H1 (cell line): Measurements from ENCODE around the gene TSPAN4. TPM values are rescaled to one million over a fixed set of nuclear protein-coding genes. Genes with fewer than 3 reads are reported as not detected.
A peak's percentile ranks its signal among the peaks of the same experiment; 100 is the strongest.

Experiments used
- CTCF ChIA-PET: fragments of 300-600 bp; sonication (Branson Sonifier 250); formaldehyde crosslinking; loops from one replicate; lab custom pipeline; 2021; ENCODE audit not compliant: partially characterized antibody; lab: Charles Lee
- POLR2A ChIA-PET: fragments of 300-600 bp; sonication (Branson Sonifier 250); formaldehyde crosslinking; loops from one replicate; lab custom pipeline; 2021; ENCODE audit warnings: inconsistent platforms; ENCODE audit not compliant: partially characterized antibody; lab: Charles Lee
- DNase-seq, 2 experiments: peaks; one replicate each; pipeline versions ENCODE4 v3.0.0 to v3.0.0-alpha.2; 2010 to 2022; ENCODE audit warnings: low spot score in 2 of 2, low read depth in 1 of 2, mixed read lengths in 1 of 2
- FAIRE-seq: peaks from 2 replicates; lab custom pipeline; 2011; peaks lifted over from hg19 to GRCh38; lab: Jason Lieb, UNC
- H2AFZ ChIP-seq: 2 replicates; pipeline ENCODE4 v1.8.1; 2012; ENCODE audit warnings: low read length, inconsistent platforms
- H2AK5ac ChIP-seq: 2 replicates; pipeline ENCODE4 v1.6.1; 2013; ENCODE audit warnings: low read depth, low read length
- H2BK120ac ChIP-seq: replicated peaks from 2 replicates; pipeline ENCODE3; 2013; ENCODE audit warnings: low read depth, low read length, inconsistent platforms
- H2BK12ac ChIP-seq: 2 replicates; pipeline ENCODE4 v1.6.1; 2013; ENCODE audit warnings: low read depth, low read length
- H2BK15ac ChIP-seq: 2 replicates; pipeline ENCODE4 v1.6.1; 2013; ENCODE audit warnings: low read length
- H2BK20ac ChIP-seq: 2 replicates; pipeline ENCODE4 v1.6.1; 2013; ENCODE audit warnings: low read length
- H2BK5ac ChIP-seq: 2 replicates; pipeline ENCODE4 v1.6.1; 2013; ENCODE audit warnings: low read depth, low read length
- H3K14ac ChIP-seq: 2 replicates; pipeline ENCODE4 v1.6.1; 2013; ENCODE audit warnings: inconsistent platforms; ENCODE audit not compliant: insufficient read length
- H3K18ac ChIP-seq: 2 replicates; pipeline ENCODE4 v1.6.1; 2013; ENCODE audit warnings: low read length; ENCODE audit errors: extremely low read depth
- H3K23ac ChIP-seq: 2 replicates; pipeline ENCODE4 v1.6.1; 2013; ENCODE audit warnings: inconsistent platforms; ENCODE audit not compliant: insufficient read length
- H3K23me2 ChIP-seq: 2 replicates; pipeline ENCODE4 v1.6.1; 2013; ENCODE audit warnings: low read depth, low read length
- H3K27ac ChIP-seq: 2 replicates; pipeline ENCODE4 v1.6.1; 2011; ENCODE audit warnings: low read depth, low read length, inconsistent platforms
- H3K27me3 ChIP-seq, 4 experiments: replicated peaks in 1 of 4; 1 replicate in 1 of 4; 2 replicates in 3 of 4; pipeline versions ENCODE4 v1.6.1 to v1.8.1; 2011 to 2013; ENCODE audit warnings: low read length in 3 of 4, mild to moderate bottlenecking in 3 of 4, inconsistent platforms in 2 of 4, mixed read lengths in 2 of 4, moderate library complexity in 1 of 4; ENCODE audit not compliant: control insufficient read depth in 3 of 4, insufficient read depth in 3 of 4; ENCODE audit errors: extremely low read depth in 1 of 4
- H3K36me3 ChIP-seq, 4 experiments: 2 replicates each; pipeline versions ENCODE4 v1.6.1 to v1.8.1; 2011 to 2013; ENCODE audit warnings: mild to moderate bottlenecking in 4 of 4, low read length in 3 of 4, moderate library complexity in 2 of 4, control low read depth in 1 of 4, inconsistent platforms in 1 of 4; ENCODE audit not compliant: insufficient read depth in 4 of 4, control insufficient read depth in 2 of 4
- H3K4ac ChIP-seq: replicated peaks from 2 replicates; pipeline ENCODE3; 2013; ENCODE audit warnings: low read length, low read depth, mixed read lengths, inconsistent platforms; ENCODE audit not compliant: insufficient read length
- H3K4me1 ChIP-seq, 4 experiments: replicated peaks in 1 of 4; 1 replicate in 1 of 4; 2 replicates in 3 of 4; pipeline versions ENCODE4 v1.6.1 to v1.8.1; 2011 to 2013; ENCODE audit warnings: low read length in 3 of 4, inconsistent platforms in 2 of 4, mixed read lengths in 1 of 4; ENCODE audit not compliant: insufficient read depth in 4 of 4, control insufficient read depth in 3 of 4
- H3K4me2 ChIP-seq, 2 experiments: 2 replicates each; pipeline versions ENCODE4 v1.6.1 to v1.8.1; 2011 to 2013; ENCODE audit warnings: low read depth in 2 of 2, low read length in 2 of 2, control low read depth in 1 of 2, inconsistent platforms in 1 of 2, mild to moderate bottlenecking in 1 of 2; ENCODE audit not compliant: insufficient read depth in 1 of 2
- H3K4me3 ChIP-seq, 4 experiments: fragments of 200-600, 300-600 bp in 1 of 4; sonication (generic), shearing (Covaris generic), sonication (Bioruptor Twin) in 1 of 4; 2 replicates each; pipeline versions ENCODE4 v1.5.1 to v1.8.1; 2011 to 2016; ENCODE audit warnings: low read length in 4 of 4, low read depth in 3 of 4, control low read depth in 2 of 4, inconsistent platforms in 2 of 4, mild to moderate bottlenecking in 2 of 4, mixed read lengths in 1 of 4, moderate library complexity in 1 of 4; ENCODE audit not compliant: insufficient read depth in 2 of 4; ENCODE audit errors: extremely low read depth in 1 of 4
- H3K56ac ChIP-seq: replicated peaks from 2 replicates; pipeline ENCODE3; 2013; ENCODE audit warnings: low read depth, mild to moderate bottlenecking, mixed read lengths, low read length, inconsistent platforms; ENCODE audit not compliant: insufficient read length
- H3K79me1 ChIP-seq: 2 replicates; pipeline ENCODE4 v1.6.1; 2013; ENCODE audit warnings: low read depth, low read length, control low read depth
- H3K79me2 ChIP-seq, 2 experiments: 2 replicates each; pipeline versions ENCODE4 v1.6.1 to v1.8.1; 2012 to 2013; ENCODE audit warnings: low read length in 2 of 2, mild to moderate bottlenecking in 2 of 2, inconsistent platforms in 1 of 2; ENCODE audit not compliant: insufficient read depth in 2 of 2, control insufficient read depth in 1 of 2
- H3K9ac ChIP-seq, 4 experiments: replicated peaks in 1 of 4; 1 replicate in 1 of 4; 2 replicates in 3 of 4; pipeline versions ENCODE4 v1.6.1 to v1.8.1; 2011 to 2013; ENCODE audit warnings: low read depth in 3 of 4, low read length in 3 of 4, control low read depth in 2 of 4, mild to moderate bottlenecking in 2 of 4, moderate library complexity in 2 of 4, inconsistent platforms in 1 of 4; ENCODE audit errors: extremely low read depth in 1 of 4
- H3K9me3 ChIP-seq, 2 experiments: 2 replicates each; pipeline versions ENCODE4 v1.6.1 to v1.8.1; 2012 to 2013; ENCODE audit warnings: mild to moderate bottlenecking in 2 of 2, moderate library complexity in 2 of 2, control low read depth in 1 of 2, inconsistent platforms in 1 of 2, low read depth in 1 of 2, low read length in 1 of 2, mixed read lengths in 1 of 2; ENCODE audit not compliant: insufficient read depth in 2 of 2
- H4K20me1 ChIP-seq, 2 experiments: replicated peaks in 1 of 2; 2 replicates each; pipeline versions ENCODE3 to v1.8.1; 2011 to 2013; ENCODE audit warnings: inconsistent platforms in 2 of 2, low read length in 2 of 2, mild to moderate bottlenecking in 1 of 2; ENCODE audit not compliant: insufficient read depth in 2 of 2, control insufficient read depth in 1 of 2
- H4K5ac ChIP-seq: 2 replicates; pipeline ENCODE4 v1.6.1; 2013; ENCODE audit warnings: low read length, low read depth, mixed read lengths, inconsistent platforms; ENCODE audit not compliant: insufficient read length
- H4K8ac ChIP-seq: 2 replicates; pipeline ENCODE4 v1.8.0; 2013; ENCODE audit warnings: mild to moderate bottlenecking, moderate library complexity, low read length, inconsistent platforms; ENCODE audit not compliant: insufficient read depth; ENCODE audit errors: extremely low read depth
- H4K91ac ChIP-seq: replicated peaks from 2 replicates; pipeline ENCODE3; 2013; ENCODE audit warnings: low read length, mixed read lengths, inconsistent platforms; ENCODE audit not compliant: insufficient read length
- ATF3 ChIP-seq: IDR thresholded peaks from 2 replicates; pipeline ENCODE4 v1.6.1; 2011; ENCODE audit warnings: low read depth, mild to moderate bottlenecking, low read length; ENCODE audit not compliant: insufficient read depth
- BACH1 ChIP-seq: IDR thresholded peaks from 2 replicates; pipeline ENCODE4 v1.6.1; 2012; ENCODE audit warnings: low read length, improper control_type of control experiment
- CTBP2 ChIP-seq: IDR thresholded peaks from 2 replicates; pipeline ENCODE4 v1.7.0; 2011; ENCODE audit warnings: borderline replicate concordance, mild to moderate bottlenecking, moderate library complexity, mixed read lengths, low read length; ENCODE audit not compliant: insufficient read depth, insufficient read length
- POU5F1 ChIP-seq: IDR thresholded peaks from 2 replicates; pipeline ENCODE4 v1.6.1; 2011; ENCODE audit warnings: low read depth, mild to moderate bottlenecking, low read length, moderate library complexity
- RAD21 ChIP-seq, 2 experiments: IDR thresholded peaks in 1 of 2; conservative IDR thresholded peaks in 1 of 2; 2 replicates each; pipeline ENCODE4 v1.6.1; 2011; ENCODE audit warnings: low read depth in 2 of 2, low read length in 2 of 2, improper control_type of control experiment in 1 of 2, inconsistent platforms in 1 of 2, mild to moderate bottlenecking in 1 of 2, moderate library complexity in 1 of 2
- SP1 ChIP-seq: IDR thresholded peaks from 2 replicates; pipeline ENCODE4 v1.6.1; 2011; ENCODE audit warnings: low read depth, low read length
- SP4 ChIP-seq: IDR thresholded peaks from 2 replicates; pipeline ENCODE4 v1.6.1; 2012; ENCODE audit warnings: low read length, inconsistent platforms
- SRF ChIP-seq: IDR thresholded peaks from 2 replicates; pipeline ENCODE4 v1.6.1; 2011; ENCODE audit warnings: mild to moderate bottlenecking, low read depth, low read length, moderate library complexity
- TAF1 ChIP-seq: IDR thresholded peaks from 2 replicates; pipeline ENCODE4 v1.6.1; 2011; ENCODE audit warnings: mild to moderate bottlenecking, low read depth, low read length
- TBP ChIP-seq: IDR thresholded peaks from 2 replicates; pipeline ENCODE4 v1.6.1; 2011; ENCODE audit warnings: low read depth, low read length, improper control_type of control experiment
- WGBS, 2 experiments: shearing (Covaris generic) in 1 of 2; methylation state at CpG; one replicate each; pipeline versions ENCODE4 v1.1.6 to v1.1.7; 2013 to 2015; ENCODE audit warnings: low lambda C conversion rate in 2 of 2, mixed read lengths in 2 of 2, inconsistent platforms in 1 of 2, low coverage in 1 of 2, missing lambda C conversion rate in 1 of 2; ENCODE audit not compliant: insufficient replicate concordance in 2 of 2, insufficient coverage in 1 of 2, insufficient read length in 1 of 2; ENCODE audit errors: extremely low coverage in 1 of 2, missing lambda C conversion rate in 1 of 2; 5-methylcytosine and 5-hydroxymethylcytosine counted together
- polyA plus RNA-seq, 7 experiments: library from polyadenylated mRNA; depleted of rRNA in 3 of 7; stranded (reverse) in 5 of 7; unstranded in 2 of 7; fragments of >200 nt in 5 of 7; fragments of 200-250 nt in 2 of 7; gene quantifications; 1 replicate in 5 of 7; 2 replicates in 1 of 7; 4 replicates in 1 of 7; pipeline versions ENCODE4 v1.2.1 to v1.2.3, GENCODE V29; 2011 to 2013; ENCODE audit warnings: missing spikeins in 2 of 7, mixed read lengths in 2 of 7
- total RNA-seq: library from RNA; stranded (reverse); fragmentation: NEBNext Ultra II Directional; extraction: Animal tissue kit (Norgen Biotek cat#: 25700); gene quantifications from 2 replicates; pipeline ENCODE4 v1.2.1, GENCODE V29; 2021

Gene TSPAN4
- total and polyA plus RNA-seq, 2 of the 8 experiments (the other 6 are each of a cell fraction or from before 2014, with no cell fraction given) = 74.1 to 145 TPM

GRCh38 chr11:819129-819931 is 23.3 kb upstream of the TSPAN4 start:
- Histone ChIP-seq H3K9me3 (no peaks in the 10 kb centered on the region), H2BK5ac (peak overlapping the region; percentile 75; the same call in 1 of the 2 replicates), H3K36me3 (peaks cover 0 to 6% (median under 1%) of the 10 kb centered on the region in 4 experiments; a peak in 1 of 8 replicates), H4K8ac (peak overlapping the region; percentile 57), H2BK120ac (no peak overlapping the region), H3K56ac (no peak overlapping the region), H3K14ac (no peak overlapping the region), H3K4me2 (peak overlapping the region; percentile 70 to 83), H3K4me3 (peak overlapping the region; percentile 77 to 92 (median 80)), H2AFZ (no peak overlapping the region), H3K79me2 (peaks cover 0 to 5% of the 10 kb centered on the region in 2 experiments; a peak in 1 of 4 replicates), H3K23me2 (peaks cover 8% of the 10 kb centered on the region; the same call in 1 of the 2 replicates), H4K91ac (peak overlapping the region; percentile 46), H2BK12ac (0 out of 2 replicates have a peak overlapping the region, but pooled peaks have one; percentile 60), H3K18ac (peak overlapping the region; percentile 48), H3K27me3 (no peaks in the 10 kb centered on the region; a peak in 2 of 7 replicates), H3K9ac (peak overlapping the region in 3 of 4 experiments; percentile 54 to 73 (median 67); a peak in 5 of 7 replicates), H4K5ac (no peak overlapping the region), H3K79me1 (peaks cover 8% of the 10 kb centered on the region), H3K4me1 (peaks cover 0 to 12% (median 9%) of the 10 kb centered on the region in 4 experiments; a peak in 5 of 7 replicates), H2BK20ac (no peak overlapping the region), H2AK5ac (no peak overlapping the region), H3K23ac (no peak overlapping the region), H3K4ac (no peak overlapping the region), H3K27ac (peak overlapping the region; percentile 64; the same call in 1 of the 2 replicates), H2BK15ac (0 out of 2 replicates have a peak overlapping the region, but pooled peaks have one; percentile 72), H4K20me1 (peaks cover 0 to 16% of the 10 kb centered on the region in 2 experiments)
- ChIA-PET CTCF (interaction anchor here (1.0 to 2.7 kb wide), 8 partner anchors 8 to 29 kb away, joined by 3 to 10 read pairs (median 5); partner anchors contain the start of gene CD151), POLR2A (interaction anchor here (0.6 to 53.0 kb wide), 19 partner anchors 8 to 428 kb away, joined by 3 to 1917 read pairs (median 4); partner anchors contain the start of genes CD151, CEND1, CRACR2B and DEAF1)
- FAIRE-seq (no peak), DNase-seq (peak in 1 of 2 experiments; percentile 95)
- 9% methylated on average over 55 of the region's 96 CpGs; no CpG with 5 or more reads in 1 of the 2 experiments for WGBS, 2 experiments
- TF ChIP-seq SRF = no peak
- no peak for TF ChIP-seq ATF3
- peak; percentile 85 for TF ChIP-seq TAF1
- TF ChIP-seq TBP = peak; percentile 95
- TF ChIP-seq BACH1 = peak; percentile 32
- TF ChIP-seq RAD21 (IDR thresholded peaks at IDR 0.05 in 1 of 2, conservative IDR thresholded peaks at IDR 0.05 in 1 of 2; ENCODE audit: low read depth in 2 of 2, low read length in 2 of 2) = no peak
- no peak for TF ChIP-seq POU5F1
- TF ChIP-seq CTBP2 = no peak
- TF ChIP-seq SP1 = no peak
- TF ChIP-seq SP4 = peak; percentile 49; the same call in 1 of the 2 replicates
